GM12878 (cell line): ENCODE measurements around the gene KLC3. TPM values are rescaled to one million over a fixed set of nuclear protein-coding genes. Genes with fewer than 3 reads are reported as not detected.

Experiments
- ATAC-seq: fragments of 200-7000 bp; cut with Tn5 transposase; 3 replicates; pipeline ENCODE4 v1.9.1; 2020; ENCODE audit warnings: mild to moderate bottlenecking, moderate library complexity
- BruUV-seq: library from RNA; stranded (reverse); fragments of 400-500 nt; replicated peaks from 2 replicates; lab custom pipeline; 2021; lab: Mats Ljungman, UMichigan
- CTCF ChIA-PET: fragments of 300-600 bp; sonication (Branson Sonifier 250); formaldehyde crosslinking; extraction: SDS; loops from one replicate; lab custom pipeline; 2021; ENCODE audit warnings: inconsistent platforms; lab: Yijun Ruan, JAX
- POLR2A ChIA-PET: fragments of 350-600 bp; formaldehyde crosslinking; extraction: SDS; loops from one replicate; lab custom pipeline; 2021; ENCODE audit warnings: inconsistent platforms; lab: Charles Lee
- RAD21 ChIA-PET: fragments of 300-600 bp; sonication (Branson Sonifier 250); formaldehyde crosslinking; loops from one replicate; lab custom pipeline; 2023; ENCODE audit warnings: antibody characterized with exemption; ENCODE audit not compliant: unreplicated experiment; lab: Charles Lee
- SMC1A ChIA-PET: fragments of 300-600 bp; sonication (Branson Sonifier 250); formaldehyde crosslinking; loops from one replicate; lab custom pipeline; 2023; ENCODE audit not compliant: unreplicated experiment, uncharacterized antibody; lab: Charles Lee
- DNase-seq: peaks from one replicate; pipeline ENCODE4 v3.0.0-alpha.2; 2011; ENCODE audit warnings: low read depth, low spot score
- FAIRE-seq: peaks from 3 replicates; lab custom pipeline; 2011; peaks lifted over from hg19 to GRCh38; lab: Jason Lieb, UNC
- H2AFZ ChIP-seq: 2 replicates; pipeline ENCODE4 v1.6.0; 2011; ENCODE audit warnings: low read depth, low read length, control low read depth; ENCODE audit not compliant: control insufficient read depth
- H3K27ac ChIP-seq: 2 replicates; pipeline ENCODE4 v1.5.1; 2011; ENCODE audit warnings: control low read depth; ENCODE audit not compliant: control insufficient read depth, insufficient read depth
- H3K27me3 ChIP-seq, 2 experiments: replicated peaks in 1 of 2; 2 replicates each; pipeline versions ENCODE4 v1.6.0 to v1.6.1; 2011; ENCODE audit warnings: low read length in 1 of 2; ENCODE audit not compliant: control insufficient read depth in 2 of 2, insufficient read depth in 2 of 2
- H3K36me3 ChIP-seq, 2 experiments: 2 replicates each; pipeline ENCODE4 v1.5.1; 2011; ENCODE audit warnings: low read length in 1 of 2; ENCODE audit not compliant: control insufficient read depth in 2 of 2, insufficient read depth in 2 of 2
- H3K4me1 ChIP-seq: 2 replicates; pipeline ENCODE4 v1.6.1; 2011; ENCODE audit warnings: mild to moderate bottlenecking, low read length, moderate library complexity, mixed read lengths; ENCODE audit not compliant: control insufficient read depth, insufficient read depth
- H3K4me2 ChIP-seq: 2 replicates; pipeline ENCODE4 v1.6.0; 2011; ENCODE audit warnings: control low read depth; ENCODE audit not compliant: control insufficient read depth, insufficient read depth
- H3K4me3 ChIP-seq: fragments of 200-600 bp; sonication (generic); 2 replicates; pipeline ENCODE4 v1.5.1; 2016
- H3K79me2 ChIP-seq: 2 replicates; pipeline ENCODE4 v1.6.0; 2011; ENCODE audit warnings: low read length; ENCODE audit not compliant: control insufficient read depth, insufficient read depth
- H3K9ac ChIP-seq: 2 replicates; pipeline ENCODE4 v1.8.0; 2011; ENCODE audit warnings: low read length, control low read depth, mixed read lengths; ENCODE audit not compliant: control insufficient read depth, insufficient read depth
- H3K9me3 ChIP-seq: replicated peaks from 3 replicates; pipeline ENCODE4 v1.5.1; 2011; ENCODE audit warnings: mild to moderate bottlenecking, low read length; ENCODE audit not compliant: control insufficient read depth, insufficient read depth
- H4K20me1 ChIP-seq: 2 replicates; pipeline ENCODE4 v1.6.0; 2011; ENCODE audit not compliant: control insufficient read depth, insufficient read depth
- GATAD2B ChIP-seq: fragments of 450-650 bp; conservative IDR thresholded peaks from 2 replicates; pipeline ENCODE4 v1.6.1; 2017; ENCODE audit warnings: low read depth, mild to moderate bottlenecking, moderate library complexity
- HSF1 ChIP-seq: fragments of 150-350 bp; IDR thresholded peaks from 2 replicates; pipeline ENCODE4 v1.6.1; 2014; ENCODE audit warnings: mild to moderate bottlenecking, low read depth, low read length
- MTA3 ChIP-seq: IDR thresholded peaks from 2 replicates; pipeline ENCODE4 v1.6.1; 2012; ENCODE audit warnings: low read length, inconsistent platforms, borderline replicate concordance
- RAD51 ChIP-seq: fragments of 450-650 bp; IDR thresholded peaks from 2 replicates; pipeline ENCODE4 v1.6.1; 2016; ENCODE audit warnings: moderate library complexity, mild to moderate bottlenecking, inconsistent platforms
- WGBS: methylation state at CpG from one replicate; pipeline ENCODE4 v1.1.6; 2016; ENCODE audit warnings: low lambda C conversion rate; ENCODE audit not compliant: insufficient replicate concordance, insufficient coverage; ENCODE audit errors: missing lambda C conversion rate; 5-methylcytosine and 5-hydroxymethylcytosine counted together
- in situ Hi-C: fragments of 300-500 bp; cut with MboI; formaldehyde crosslinking; loops from 9 replicates; pipeline ENCODE4 v1.14.3; 2018; ENCODE audit warnings: mixed read lengths
- intact Hi-C: fragments of 100-400 bp; cut with micrococcal nuclease; formaldehyde crosslinking; loops from one replicate; pipeline ENCODE4 v1.14.2; 2022; ENCODE audit not compliant: unreplicated experiment
- polyA plus RNA-seq, 11 experiments: library from polyadenylated mRNA; depleted of rRNA in 4 of 11; unstranded in 6 of 11; stranded (reverse) in 5 of 11; fragments of >200 nt; fragmentation: Nextera tagmentation in 4 of 11; fragmentation: Illumina TruSeq in 1 of 11; extraction: Ambion mirVana in 4 of 11; extraction: Trizol in 1 of 11; gene quantifications; 1 replicate in 1 of 11; 2 replicates in 10 of 11; pipeline versions ENCODE4 v1.2.1 to v1.2.3, GENCODE V29; 2011 to 2016; ENCODE audit warnings: inconsistent platforms in 2 of 11, missing spikeins in 2 of 11, low read depth in 1 of 11
- total RNA-seq, 4 experiments: library from RNA; depleted of rRNA in 3 of 4; stranded (reverse); fragments of >200 nt in 3 of 4; fragmentation: Illumina TruSeq in 1 of 4; extraction: Trizol in 1 of 4; gene quantifications; 2 replicates each; pipeline versions ENCODE4 v1.2.1 to v1.2.3, GENCODE V29; 2013 to 2021

Gene KLC3
- total and polyA plus RNA-seq, 10 of the 15 experiments (the other 5 are each of a cell fraction or from before 2014, with no cell fraction given), result 0.03 to 0.38 (median 0.28) TPM; not detected in 5

GRCh38 chr19:45400192-45400591 lies 59.6 kb downstream of the KLC3 start:
- no peaks in the 10 kb centered on the region for H4K20me1 ChIP-seq
- intact Hi-C loops (loop anchor here (10.0 kb wide), 1 partner anchor 245 kb away; no protein-coding TSS in a partner anchor), in situ Hi-C loops (no loop called here)
- no peak for DNase-seq
- no peak for ATAC-seq
- SMC1A ChIA-PET, result interaction anchor here (6.2 kb wide), 1 partner anchor 79 kb away, joined by 55 read pairs; no protein-coding TSS in a partner anchor
- no TSS peak for BruUV-seq
- H3K9me3 ChIP-seq, result no peaks in the 10 kb centered on the region
- no peaks in the 10 kb centered on the region for H3K79me2 ChIP-seq
- no peak overlapping the region for H3K27ac ChIP-seq
- RAD21 ChIA-PET, result interaction anchor here (0.7 to 1.1 kb wide), 2 partner anchors 87 to 183 kb away, joined by 3 to 4 read pairs; no protein-coding TSS in a partner anchor
- no peak overlapping the region for H3K4me3 ChIP-seq
- H3K36me3 ChIP-seq, result no peaks in the 10 kb centered on the region
- no peak overlapping the region for H3K4me2 ChIP-seq
- H2AFZ ChIP-seq, result no peak overlapping the region
- no peaks in the 10 kb centered on the region; a peak in 1 of 4 replicates for H3K27me3 ChIP-seq
- no peak overlapping the region for H3K9ac ChIP-seq
- FAIRE-seq, result no peak
- POLR2A ChIA-PET, result interaction anchor here (0.5 to 0.9 kb wide), 3 partner anchors 24 to 229 kb away, joined by 3 read pairs; no protein-coding TSS in a partner anchor
- peaks cover 4% of the 10 kb centered on the region for H3K4me1 ChIP-seq
- CTCF ChIA-PET, result interaction anchor here (0.6 to 5.2 kb wide), 5 partner anchors 9 to 85 kb away, joined by 3 to 93 read pairs (median 4); partner anchors contain the start of gene ERCC1
- WGBS, result 87% methylated on average over 6 of the region's 6 CpGs
- TF ChIP-seq MTA3 (no peak), HSF1 (no peak), GATAD2B (no peak), RAD51 (no peak)

Other genes starting within 250 kb of the KLC3 start
Only the 7 nearest of the 16 such genes appear.
- not detected in 2 replicates for gene EXOC3L2, start 95.3 kb upstream of the KLC3 start, total RNA-seq (2014; rRNA removed)
- not detected in 2 replicates for gene EXOC3L2, start 95.3 kb upstream of the KLC3 start, total RNA-seq (2014; rRNA removed; fragmentation: Illumina TruSeq; extraction: Trizol)
- 0.08 TPM in 1 of 2 replicates, not detected in the other for gene EXOC3L2, start 95.3 kb upstream of the KLC3 start, total RNA-seq (2021)
- gene EXOC3L2, start 95.3 kb upstream of the KLC3 start, polyA plus RNA-seq (2011; rRNA removed), result not detected in 2 replicates
- not detected in 2 replicates for gene EXOC3L2, start 95.3 kb upstream of the KLC3 start, polyA plus RNA-seq (2014; fragmentation: Illumina TruSeq; extraction: Trizol)
- not detected for gene EXOC3L2, start 95.3 kb upstream of the KLC3 start, polyA plus RNA-seq (2014; fragmentation: Nextera tagmentation; extraction: Ambion mirVana)
- not detected in 2 replicates for gene EXOC3L2, start 95.3 kb upstream of the KLC3 start, polyA plus RNA-seq (2014; rRNA removed)
- not detected for gene EXOC3L2, start 95.3 kb upstream of the KLC3 start, polyA plus RNA-seq (2016; fragmentation: Nextera tagmentation; extraction: Ambion mirVana)
- gene MARK4, start 89.5 kb upstream of the KLC3 start, total RNA-seq (2014; rRNA removed), result 4.5 and 6.4 TPM in 2 replicates
- 3.7 and 3.8 TPM in 2 replicates for gene MARK4, start 89.5 kb upstream of the KLC3 start, total RNA-seq (2014; rRNA removed; fragmentation: Illumina TruSeq; extraction: Trizol)
- 20.4 and 24.3 TPM in 2 replicates for gene MARK4, start 89.5 kb upstream of the KLC3 start, total RNA-seq (2021)
- 6.6 TPM in 2 replicates for gene MARK4, start 89.5 kb upstream of the KLC3 start, polyA plus RNA-seq (2011; rRNA removed)
- 7.8 and 16.9 TPM in 2 replicates for gene MARK4, start 89.5 kb upstream of the KLC3 start, polyA plus RNA-seq (2014; fragmentation: Illumina TruSeq; extraction: Trizol)
- under 1 TPM; 0.66 TPM for gene MARK4, start 89.5 kb upstream of the KLC3 start, polyA plus RNA-seq (2014; fragmentation: Nextera tagmentation; extraction: Ambion mirVana)
- 10.5 and 12.1 TPM in 2 replicates for gene MARK4, start 89.5 kb upstream of the KLC3 start, polyA plus RNA-seq (2014; rRNA removed)
- 1 to 10 TPM; 2.0 to 2.7 TPM for gene MARK4, start 89.5 kb upstream of the KLC3 start, polyA plus RNA-seq (2016; fragmentation: Nextera tagmentation; extraction: Ambion mirVana)
- gene CKM, start 17.9 kb upstream of the KLC3 start, total RNA-seq (2014; rRNA removed), result not detected in 2 replicates
- gene CKM, start 17.9 kb upstream of the KLC3 start, total RNA-seq (2014; rRNA removed; fragmentation: Illumina TruSeq; extraction: Trizol), result not detected in 2 replicates
- 0.13 TPM in 1 of 2 replicates, not detected in the other for gene CKM, start 17.9 kb upstream of the KLC3 start, total RNA-seq (2021)
- gene CKM, start 17.9 kb upstream of the KLC3 start, polyA plus RNA-seq (2011; rRNA removed), result 0.06 and 0.08 TPM in 2 replicates
- gene CKM, start 17.9 kb upstream of the KLC3 start, polyA plus RNA-seq (2014; fragmentation: Illumina TruSeq; extraction: Trizol), result not detected in 2 replicates
- under 1 TPM in 1 of 2 experiments, not detected in 1; 0.14 TPM for gene CKM, start 17.9 kb upstream of the KLC3 start, polyA plus RNA-seq (2014; fragmentation: Nextera tagmentation; extraction: Ambion mirVana)
- gene CKM, start 17.9 kb upstream of the KLC3 start, polyA plus RNA-seq (2014; rRNA removed), result 0.08 and 0.11 TPM in 2 replicates
- under 1 TPM in 1 of 2 experiments, not detected in 1; 0.13 TPM for gene CKM, start 17.9 kb upstream of the KLC3 start, polyA plus RNA-seq (2016; fragmentation: Nextera tagmentation; extraction: Ambion mirVana)
- 16.9 and 18.8 TPM in 2 replicates for gene ERCC2, start 29.8 kb downstream of the KLC3 start, total RNA-seq (2014; rRNA removed)
- 7.5 and 7.7 TPM in 2 replicates for gene ERCC2, start 29.8 kb downstream of the KLC3 start, total RNA-seq (2014; rRNA removed; fragmentation: Illumina TruSeq; extraction: Trizol)
- gene ERCC2, start 29.8 kb downstream of the KLC3 start, total RNA-seq (2021), result 38.7 and 40.1 TPM in 2 replicates
- gene ERCC2, start 29.8 kb downstream of the KLC3 start, polyA plus RNA-seq (2011; rRNA removed), result 7.4 and 27.2 TPM in 2 replicates
- gene ERCC2, start 29.8 kb downstream of the KLC3 start, polyA plus RNA-seq (2014; fragmentation: Illumina TruSeq; extraction: Trizol), result 7.6 and 20.5 TPM in 2 replicates
- gene ERCC2, start 29.8 kb downstream of the KLC3 start, polyA plus RNA-seq (2014; fragmentation: Nextera tagmentation; extraction: Ambion mirVana), result 1 to 10 TPM; 1.3 to 2.4 TPM
- gene ERCC2, start 29.8 kb downstream of the KLC3 start, polyA plus RNA-seq (2014; rRNA removed), result 20.6 and 24.9 TPM in 2 replicates
- gene ERCC2, start 29.8 kb downstream of the KLC3 start, polyA plus RNA-seq (2016; fragmentation: Nextera tagmentation; extraction: Ambion mirVana), result 10 to 100 TPM in 1 of 2 experiments, 1 to 10 TPM in 1; 9.8 to 12.5 TPM
- 1.8 and 2.5 TPM in 2 replicates for gene PPP1R13L, start 64.3 kb downstream of the KLC3 start, total RNA-seq (2014; rRNA removed)
- gene PPP1R13L, start 64.3 kb downstream of the KLC3 start, total RNA-seq (2014; rRNA removed; fragmentation: Illumina TruSeq; extraction: Trizol), result 1.2 and 1.3 TPM in 2 replicates
- gene PPP1R13L, start 64.3 kb downstream of the KLC3 start, total RNA-seq (2021), result 10.0 and 11.0 TPM in 2 replicates
- 2.3 and 2.4 TPM in 2 replicates for gene PPP1R13L, start 64.3 kb downstream of the KLC3 start, polyA plus RNA-seq (2011; rRNA removed)
- gene PPP1R13L, start 64.3 kb downstream of the KLC3 start, polyA plus RNA-seq (2014; fragmentation: Illumina TruSeq; extraction: Trizol), result 3.0 and 3.3 TPM in 2 replicates
- gene PPP1R13L, start 64.3 kb downstream of the KLC3 start, polyA plus RNA-seq (2014; fragmentation: Nextera tagmentation; extraction: Ambion mirVana), result 1 to 10 TPM in 1 of 2 experiments, under 1 TPM in 1; 0.40 to 1.9 TPM
- gene PPP1R13L, start 64.3 kb downstream of the KLC3 start, polyA plus RNA-seq (2014; rRNA removed), result 4.4 and 4.7 TPM in 2 replicates
- gene PPP1R13L, start 64.3 kb downstream of the KLC3 start, polyA plus RNA-seq (2016; fragmentation: Nextera tagmentation; extraction: Ambion mirVana), result 1 to 10 TPM; 2.4 to 2.6 TPM
- gene POLR1G, start 65.9 kb downstream of the KLC3 start, total RNA-seq (2014; rRNA removed), result 18.4 and 30.9 TPM in 2 replicates
- gene POLR1G, start 65.9 kb downstream of the KLC3 start, total RNA-seq (2014; rRNA removed; fragmentation: Illumina TruSeq; extraction: Trizol), result 19.5 and 23.2 TPM in 2 replicates
- 18.8 TPM in 2 replicates for gene POLR1G, start 65.9 kb downstream of the KLC3 start, total RNA-seq (2021)
- gene POLR1G, start 65.9 kb downstream of the KLC3 start, polyA plus RNA-seq (2011; rRNA removed), result 3.1 and 5.0 TPM in 2 replicates
- 13.3 and 22.1 TPM in 2 replicates for gene POLR1G, start 65.9 kb downstream of the KLC3 start, polyA plus RNA-seq (2014; fragmentation: Illumina TruSeq; extraction: Trizol)
- 1 to 10 TPM; 2.0 to 5.4 TPM for gene POLR1G, start 65.9 kb downstream of the KLC3 start, polyA plus RNA-seq (2014; fragmentation: Nextera tagmentation; extraction: Ambion mirVana)
- gene POLR1G, start 65.9 kb downstream of the KLC3 start, polyA plus RNA-seq (2014; rRNA removed), result 17.4 and 24.4 TPM in 2 replicates
- gene POLR1G, start 65.9 kb downstream of the KLC3 start, polyA plus RNA-seq (2016; fragmentation: Nextera tagmentation; extraction: Ambion mirVana), result 10 to 100 TPM; 23.2 to 24.3 TPM
- gene ERCC1, start 83.2 kb downstream of the KLC3 start, total RNA-seq (2014; rRNA removed), result 74.7 and 82.6 TPM in 2 replicates
- gene ERCC1, start 83.2 kb downstream of the KLC3 start, total RNA-seq (2014; rRNA removed; fragmentation: Illumina TruSeq; extraction: Trizol), result 45.4 and 57.2 TPM in 2 replicates
- gene ERCC1, start 83.2 kb downstream of the KLC3 start, total RNA-seq (2021), result 70.1 and 75.3 TPM in 2 replicates
- 36.8 and 65.0 TPM in 2 replicates for gene ERCC1, start 83.2 kb downstream of the KLC3 start, polyA plus RNA-seq (2011; rRNA removed)
- 23.1 and 52.0 TPM in 2 replicates for gene ERCC1, start 83.2 kb downstream of the KLC3 start, polyA plus RNA-seq (2014; fragmentation: Illumina TruSeq; extraction: Trizol)
- gene ERCC1, start 83.2 kb downstream of the KLC3 start, polyA plus RNA-seq (2014; fragmentation: Nextera tagmentation; extraction: Ambion mirVana), result 10 to 100 TPM; 14.7 to 36.8 TPM
- 104 and 113 TPM in 2 replicates for gene ERCC1, start 83.2 kb downstream of the KLC3 start, polyA plus RNA-seq (2014; rRNA removed)
- 10 to 100 TPM; 54.2 to 66.8 TPM for gene ERCC1, start 83.2 kb downstream of the KLC3 start, polyA plus RNA-seq (2016; fragmentation: Nextera tagmentation; extraction: Ambion mirVana)